Right atrium auricular region (tissue), 2 donors: Measurements from ENCODE around the gene DKK3. TPM values are rescaled to one million over a fixed set of nuclear protein-coding genes. Genes with fewer than 3 reads are reported as not detected.

Source experiments
- DNase-seq: peaks from one replicate; pipeline ENCODE4 v3.0.0-alpha.2; 2019; ENCODE audit warnings: low spot score
- H3K27ac ChIP-seq, 2 donors: fragments of 200-600 bp; sonication (generic); 1 replicate in 1 of 2; 2 replicates in 1 of 2; pipeline ENCODE4 v1.5.1; 2016 to 2019
- H3K27me3 ChIP-seq, 2 donors: fragments of 200-600 bp; sonication (generic); one replicate each; pipeline versions ENCODE4 v1.5.1 to v1.6.0; 2017 to 2019
- H3K36me3 ChIP-seq: fragments of 200-600 bp; sonication (generic); one replicate; pipeline ENCODE4 v1.5.1; 2016
- H3K4me1 ChIP-seq, 2 donors: fragments of 200-600 bp; sonication (generic); one replicate each; pipeline versions ENCODE4 v1.5.1 to v1.6.0; 2017 to 2019
- H3K4me3 ChIP-seq, 2 donors: fragments of 200-600 bp; sonication (generic); 1 replicate in 1 of 2; 2 replicates in 1 of 2; pipeline ENCODE4 v1.5.1; 2017 to 2019; ENCODE audit warnings: mild to moderate bottlenecking in 1 of 2, moderate library complexity in 1 of 2
- H3K9me3 ChIP-seq, 2 donors: fragments of 200-600 bp; sonication (generic); one replicate each; pipeline ENCODE4 v1.5.1; 2019
- CTCF ChIP-seq, 2 donors: fragments of 200-600 bp; sonication (generic); IDR thresholded peaks; one replicate each; pipeline ENCODE4 v1.5.1; 2019; ENCODE audit warnings: antibody characterized with exemption in 2 of 2
- total RNA-seq, 2 donors: library from RNA; depleted of rRNA; stranded (reverse); fragments of >200 nt; gene quantifications; one replicate each; pipeline ENCODE4 v1.1.0, GENCODE V29; 2016

DKK3 gene
- 1,000 to 10,000 TPM; 2,934 to 5,316 TPM for total RNA-seq

DNA sequence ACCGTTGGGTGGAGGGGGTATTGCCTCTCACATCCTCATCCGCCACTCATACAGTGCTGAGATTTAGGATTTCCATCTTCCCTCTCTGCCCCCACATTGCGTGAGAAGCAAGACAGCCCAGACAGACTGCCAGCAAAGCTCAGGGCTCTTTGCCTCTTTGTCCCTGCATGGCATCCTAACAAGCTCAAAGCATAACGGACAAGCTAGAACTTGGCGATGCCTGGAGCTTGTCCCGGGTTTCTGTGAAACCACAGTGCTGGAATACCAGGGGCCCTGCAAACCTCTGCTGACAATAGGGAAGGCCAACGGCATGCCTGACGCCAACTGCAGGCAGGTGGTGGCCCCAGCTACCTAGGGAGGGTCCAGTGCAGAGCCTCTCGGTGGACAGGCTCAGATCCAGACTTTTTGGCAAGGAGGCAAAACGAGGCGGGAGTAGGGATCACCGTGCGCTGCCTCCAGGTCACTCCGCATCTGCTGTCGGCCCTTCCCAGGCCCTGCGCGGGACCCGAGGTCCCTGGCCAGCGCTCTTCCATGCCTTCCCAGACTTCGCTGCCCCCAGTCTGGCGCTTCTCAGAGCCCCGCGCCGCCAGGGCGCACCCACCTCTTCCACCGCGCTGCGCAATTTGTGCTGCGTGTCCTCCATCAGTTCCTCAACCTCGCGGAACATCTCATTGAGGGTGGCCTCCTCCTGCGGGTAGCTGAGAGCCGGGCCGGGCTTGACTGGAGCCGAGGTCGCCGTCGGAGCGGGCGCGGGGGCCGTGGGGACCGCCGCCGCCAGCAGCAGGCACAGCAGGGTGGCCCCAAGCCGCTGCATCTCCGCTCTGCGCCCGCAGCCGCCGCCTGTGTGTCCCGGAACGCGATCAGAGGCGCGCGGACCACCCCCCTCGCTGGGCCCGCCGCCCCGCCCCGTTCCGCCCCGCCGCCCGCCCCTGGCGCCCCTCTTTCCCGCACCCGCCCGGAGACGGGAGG lies at the start of gene DKK3:
Gene DKK3, minus strand, starts transcription at position 858 of the 969 bp plus-strand sequence. Its CDS starts 44 bp downstream, at position 814.
- DNase-seq = no peak
- no peaks in the 10 kb centered on the region for H3K27me3 ChIP-seq
- H3K4me1 ChIP-seq = peaks cover 3 to 52% of the 10 kb centered on the region in 2 donors
- H3K27ac ChIP-seq = peak within 1 kb of the TSS; percentile 89 to 94
- H3K9me3 ChIP-seq = no peaks in the 10 kb centered on the region
- peaks cover 6% of the 10 kb centered on the region for H3K36me3 ChIP-seq
- no peak for TF ChIP-seq CTCF (IDR thresholded peaks at IDR 0.05)
- peak within 1 kb of the TSS; percentile 74 to 77 for H3K4me3 ChIP-seq

DNA sequence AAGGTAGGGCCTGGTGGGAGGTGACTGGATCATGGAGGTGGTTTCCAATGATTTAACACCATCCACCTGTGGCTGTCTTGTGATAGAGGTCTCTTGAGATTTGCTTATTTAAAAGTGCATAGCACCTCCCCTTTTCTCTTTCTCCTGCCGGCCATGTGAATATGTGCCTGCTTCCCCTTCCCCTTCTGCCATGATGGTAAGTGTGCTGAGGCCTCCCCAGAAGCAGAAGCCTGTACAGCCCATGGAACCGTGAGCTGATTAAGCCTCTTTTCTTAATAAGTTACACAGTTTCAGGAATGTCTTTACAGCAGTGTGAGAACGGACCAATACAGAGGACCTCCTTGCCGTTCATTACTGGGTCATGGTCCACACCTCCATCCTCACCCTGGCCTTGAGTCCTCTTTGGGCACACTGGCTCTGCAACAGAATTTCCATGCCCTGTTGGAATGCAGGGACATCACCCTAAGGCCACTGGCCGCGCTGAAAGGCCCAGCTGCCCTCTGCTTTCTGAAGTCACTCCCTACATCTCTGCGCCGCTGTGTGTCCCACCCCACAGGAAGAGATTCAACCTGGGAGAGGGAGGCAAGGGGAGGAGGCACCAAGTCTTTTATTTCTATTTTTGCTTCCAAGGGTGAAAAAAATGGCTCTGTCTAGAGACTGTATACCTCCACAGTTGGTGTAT lies 49.0 kb upstream of the DKK3 start:
- H3K9me3 ChIP-seq = no peaks in the 10 kb centered on the region
- peak; percentile 36 for DNase-seq
- H3K4me3 ChIP-seq = no peak overlapping the region
- TF ChIP-seq CTCF (IDR thresholded peaks at IDR 0.05) = no peak
- H3K27me3 ChIP-seq = no peaks in the 10 kb centered on the region
- H3K27ac ChIP-seq = no peak overlapping the region
- H3K4me1 ChIP-seq = peaks cover 0 to 9% of the 10 kb centered on the region in 2 donors
- H3K36me3 ChIP-seq = no peaks in the 10 kb centered on the region

- H3K27ac ChIP-seq = no peak overlapping the region
Measured at GRCh38 chr11:12056119-12056518, 47.7 kb upstream of the DKK3 start.

GRCh38 chr11:12053606-12054361 lies 45.4 kb upstream of the DKK3 start:
- no peak overlapping the region for H3K4me3 ChIP-seq
- H3K4me1 ChIP-seq = peaks cover 0 to 22% of the 10 kb centered on the region in 2 donors
- no peaks in the 10 kb centered on the region for H3K36me3 ChIP-seq
- H3K9me3 ChIP-seq = no peaks in the 10 kb centered on the region
- DNase-seq = peak; percentile 58
- no peaks in the 10 kb centered on the region for H3K27me3 ChIP-seq
- TF ChIP-seq CTCF (IDR thresholded peaks at IDR 0.05) = no peak
- H3K27ac ChIP-seq = peak overlapping the region; percentile 15 to 26

More at GRCh38 chr11:12056119-12056518, 47.7 kb upstream of the DKK3 start:
- Histone ChIP-seq H3K36me3 (no peaks in the 10 kb centered on the region), H3K9me3 (no peaks in the 10 kb centered on the region), H3K4me1 (peaks cover 0 to 10% of the 10 kb centered on the region in 2 donors), H3K4me3 (no peak overlapping the region), H3K27me3 (no peaks in the 10 kb centered on the region)
- TF ChIP-seq CTCF (IDR thresholded peaks at IDR 0.05) = no peak
- DNase-seq = peak; percentile 30
